Adrenal gland (tissue), 12 donors: ENCODE results near the gene CLMN. TPM values are rescaled to one million over a fixed set of nuclear protein-coding genes. Genes with fewer than 3 reads are reported as not detected.

Experiments
- DNase-seq, 7 donors: peaks; one replicate each; pipeline ENCODE4 v3.0.0-alpha.2; 2019 to 2020
- H3K27ac ChIP-seq, 5 donors: fragments of 200-600 bp; sonication (generic) in 4 of 5; 1 replicate in 3 of 5; 2 replicates in 2 of 5; pipeline versions ENCODE4 v1.5.1 to v1.8.0; 2016 to 2020; ENCODE audit warnings: mild to moderate bottlenecking in 1 of 5
- H3K27me3 ChIP-seq: fragments of 200-600 bp; 2 replicates; pipeline ENCODE4 v1.8.0; 2021
- H3K36me3 ChIP-seq, 2 donors: fragments of 200-600 bp; replicated peaks in 1 of 2; 1 replicate in 1 of 2; 2 replicates in 1 of 2; pipeline versions ENCODE4 v1.5.1 to v1.8.0; 2018 to 2022
- H3K4me1 ChIP-seq, 2 donors: fragments of 200-600 bp; replicated peaks in 1 of 2; 1 replicate in 1 of 2; 2 replicates in 1 of 2; pipeline versions ENCODE4 v1.5.1 to v1.8.0; 2018 to 2021
- H3K4me3 ChIP-seq, 4 donors: fragments of 200-600 bp; sonication (generic) in 3 of 4; one replicate each; pipeline ENCODE4 v1.5.1; 2016 to 2018
- H3K9me3 ChIP-seq, 3 donors: fragments of 200-600 bp; sonication (generic) in 1 of 3; replicated peaks in 1 of 3; 1 replicate in 2 of 3; 2 replicates in 1 of 3; pipeline versions ENCODE4 v1.5.1 to v1.8.0; 2016 to 2021
- CTCF ChIP-seq, 6 experiments: fragments of 450-650 bp in 4 of 6; fragments of 200-600 bp in 2 of 6; sonication (generic) in 1 of 6; IDR thresholded peaks; 1 replicate in 5 of 6; 2 replicates in 1 of 6; pipeline versions ENCODE4 v1.5.1 to v1.8.0; 2016 to 2021; ENCODE audit warnings: antibody characterized with exemption in 6 of 6, mild to moderate bottlenecking in 2 of 6, moderate library complexity in 1 of 6
- POLR2A ChIP-seq, 2 donors: fragments of 450-650 bp; IDR thresholded peaks; one replicate each; pipeline ENCODE4 v1.6.1; 2017; ENCODE audit warnings: antibody characterized with exemption in 2 of 2, mild to moderate bottlenecking in 2 of 2, moderate library complexity in 1 of 2
- WGBS, 4 donors: extraction: QIAGEN DNeasy Blood & Tissue Kit in 2 of 4; methylation state at CpG; one replicate each; pipeline versions ENCODE4 v1.1.5 to v1.1.7; 2013 to 2017; 5-methylcytosine and 5-hydroxymethylcytosine counted together
- intact Hi-C, 2 donors: fragments of 100-400 bp; cut with DNase I; formaldehyde crosslinking; loops; one replicate each; pipeline versions ENCODE4 v1.14.1 to v1.15.0; 2022 to 2023
- polyA plus RNA-seq, 3 donors: library from polyadenylated mRNA; stranded (reverse); fragments of 200-250 nt in 2 of 3; fragments of 350-450 nt in 1 of 3; fragmentation: Illumina TruSeq in 1 of 3; extraction: RNeasy Lipid Tissue Mini Kit (QIAGEN cat#74804) in 1 of 3; gene quantifications; one replicate each; pipeline ENCODE4 v1.2.3, GENCODE V29; 2013 to 2014
- total RNA-seq, 9 donors: library from RNA; depleted of rRNA in 4 of 9; stranded (reverse); fragments of >200 nt in 4 of 9; fragments of 120-200 nt in 1 of 9; fragmentation: NEBNext Ultra II Directional in 1 of 9; extraction: Animal tissue kit (Norgen Biotek cat#: 25700) in 1 of 9; gene quantifications; one replicate each; pipeline versions ENCODE4 v1.1.0 to v1.2.4, GENCODE V29; 2013 to 2023
- donor health status: healthy with polysubstance abuse.
- donor health status: Bipolar disorder and iron deficiency.
- donor health status: DM: yes; HTN: yes; CAD: no.
- donor health status: DM: no; HTN: no; CAD: no.
- donor health status: DM: no; HTN: no; CAD: no.
- donor health status: DM: yes; HTN: yes; CAD: no.

CLMN gene
- total and polyA plus RNA-seq, 12 donors, result 2.7 to 9.5 (median 4.9) TPM

- Histone ChIP-seq H3K36me3 (peaks cover 0 to 9% of the 10 kb centered on the region in 2 donors), H3K4me1 (peaks cover 21 to 60% of the 10 kb centered on the region in 2 donors), H3K27me3 (no peaks in the 10 kb centered on the region), H3K27ac (peak overlapping the region in 1 of 5 donors; percentile 40), H3K9me3 (no peaks in the 10 kb centered on the region), H3K4me3 (no peak overlapping the region)
- no peak for TF ChIP-seq POLR2A (IDR thresholded peaks at IDR 0.05)
- intact Hi-C loops, result no loop called here
- DNase-seq, result no peak
These were observed 182.4 kb downstream of the CLMN start for GRCh38 chr14:95137164-95137803.

DNA sequence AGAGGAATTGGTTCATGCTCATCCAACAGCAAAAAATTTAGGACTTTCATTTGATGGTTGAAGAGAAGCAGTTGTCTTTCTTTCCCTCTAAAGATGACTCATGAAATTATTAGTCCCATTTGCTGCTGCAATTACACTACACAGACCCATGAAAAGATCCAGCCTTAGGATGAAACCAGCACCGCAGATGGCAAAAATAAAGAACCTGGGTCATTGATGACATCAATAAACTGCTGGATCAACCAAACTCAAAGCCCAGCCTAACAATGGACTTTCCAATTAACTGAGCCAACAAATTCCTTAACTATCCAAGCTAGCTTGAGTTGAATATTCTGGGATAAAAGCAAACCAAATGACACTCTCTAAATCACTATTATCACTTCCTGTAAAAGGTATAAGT is 183.1 kb downstream of the CLMN start:
- Histone ChIP-seq H3K4me3 (no peak overlapping the region), H3K4me1 (peaks cover 18 to 53% of the 10 kb centered on the region in 2 donors), H3K36me3 (peaks cover 0 to 11% of the 10 kb centered on the region in 2 donors), H3K27ac (no peak overlapping the region), H3K27me3 (no peaks in the 10 kb centered on the region), H3K9me3 (peaks cover 0 to 3% (median 0%) of the 10 kb centered on the region in 3 donors)
- no peak for DNase-seq
- TF ChIP-seq CTCF (IDR thresholded peaks at IDR 0.05), result no peak
- no peak for TF ChIP-seq POLR2A (IDR thresholded peaks at IDR 0.05)
- intact Hi-C loops, result no loop called here
- WGBS, 4 donors, result 83 to 97% (median 89%) methylated on average over 1 of the region's 1 CpG

- intact Hi-C loops, result no loop called here
- peaks cover 0 to 3% (median 0%) of the 10 kb centered on the region in 3 donors for H3K9me3 ChIP-seq
- no peaks in the 10 kb centered on the region for H3K27me3 ChIP-seq
- H3K4me3 ChIP-seq, result no peak overlapping the region
- DNase-seq, result no peak
- TF ChIP-seq POLR2A (IDR thresholded peaks at IDR 0.05) (no peak), CTCF (IDR thresholded peaks at IDR 0.05) (no peak)
- peaks cover 0 to 11% of the 10 kb centered on the region in 2 donors for H3K36me3 ChIP-seq
- H3K4me1 ChIP-seq, result peaks cover 0 to 38% of the 10 kb centered on the region in 2 donors
- 89 to 91% (median 91%) methylated on average over 8 of the region's 8 CpGs for WGBS, 4 donors
- H3K27ac ChIP-seq, result no peak overlapping the region
These were observed 185.3 kb downstream of the CLMN start for GRCh38 chr14:95134304-95134933.

DNA sequence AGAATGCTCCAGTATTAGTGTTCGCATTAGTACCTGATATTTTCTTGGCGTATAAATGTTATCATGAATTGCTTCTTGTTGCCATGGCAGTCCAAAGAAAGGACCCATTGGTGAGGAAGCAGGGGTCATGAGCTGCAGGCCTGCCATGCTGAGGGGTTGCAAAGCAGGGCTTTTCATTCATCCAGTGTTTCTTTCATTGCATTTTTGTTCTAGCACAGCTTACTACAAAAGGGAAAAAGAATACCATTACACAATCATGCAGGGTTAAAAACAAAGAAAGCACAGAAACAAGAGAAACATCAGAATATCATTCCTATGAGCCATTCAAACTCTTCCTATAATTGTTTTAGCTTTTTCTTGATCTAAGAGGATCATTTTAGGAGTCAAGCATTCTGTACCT is 186.4 kb downstream of the CLMN start:
- 81 to 97% (median 92%) methylated on average over 2 of the region's 2 CpGs for WGBS, 4 donors
- peaks cover 11 to 42% of the 10 kb centered on the region in 2 donors for H3K4me1 ChIP-seq

More for the DNA sequence above, 186.4 kb downstream of the CLMN start:
- no peak for DNase-seq
- no peak overlapping the region for H3K27ac ChIP-seq
- no peaks in the 10 kb centered on the region for H3K27me3 ChIP-seq
- H3K36me3 ChIP-seq, result peaks cover 0 to 11% of the 10 kb centered on the region in 2 donors
- no peak for TF ChIP-seq CTCF (IDR thresholded peaks at IDR 0.05)
- TF ChIP-seq POLR2A (IDR thresholded peaks at IDR 0.05), result no peak
- intact Hi-C loops, result no loop called here
- H3K4me3 ChIP-seq, result no peak overlapping the region
- peaks cover 0 to 3% (median 0%) of the 10 kb centered on the region in 3 donors for H3K9me3 ChIP-seq
